GM18498 (cell line): ENCODE measurements around the gene JMJD1C.
"Not testable (repeated sequence)": the region's sequence is repeated elsewhere in the genome, so short reads cannot be mapped to it uniquely, and the experiment has no call there.

Experiments used
- ATAC-seq: cut with Tn5 transposase; IDR thresholded peaks from one replicate; pipeline ENCODE4 v1.9.1; 2021; ENCODE audit warnings: mild to moderate bottlenecking, moderate library complexity; ENCODE audit not compliant: unreplicated experiment

JMJD1C gene

GRCh38 chr10:63173468-63174232 is 292.1 kb downstream of the JMJD1C start:
- peak; percentile 99 for ATAC-seq

GRCh38 chr10:63171926-63172325 is 293.9 kb downstream of the JMJD1C start:
- ATAC-seq: no peak

GRCh38 chr10:63171255-63171855 is 294.4 kb downstream of the JMJD1C start:
- ATAC-seq: no peak

GRCh38 chr10:63169624-63170023 is 296.2 kb downstream of the JMJD1C start:
- ATAC-seq: no peak

GRCh38 chr10:63168821-63169462 is 296.8 kb downstream of the JMJD1C start:
- ATAC-seq: no peak

GRCh38 chr10:63166742-63167258 is 299.0 kb downstream of the JMJD1C start:
- peak; percentile 66 for ATAC-seq

GRCh38 chr10:63165249-63165648 is 300.5 kb downstream of the JMJD1C start:
- ATAC-seq: no peak

GRCh38 chr10:63164166-63164623 is 301.6 kb downstream of the JMJD1C start:
- ATAC-seq: no peak

- no peak for ATAC-seq
Measured at GRCh38 chr10:63161592-63161991, 304.2 kb downstream of the JMJD1C start.

- peak; percentile 80 for ATAC-seq
Measured at GRCh38 chr10:63157845-63158624, 307.7 kb downstream of the JMJD1C start.

GRCh38 chr10:63156236-63156635 is 309.5 kb downstream of the JMJD1C start:
- ATAC-seq: no peak

GRCh38 chr10:63155388-63156020 is 310.3 kb downstream of the JMJD1C start:
- no peak for ATAC-seq

GRCh38 chr10:63154546-63155387 is 311.0 kb downstream of the JMJD1C start:
- no peak for ATAC-seq

- ATAC-seq: not testable (repeated sequence)
Measured at GRCh38 chr10:63153868-63154545, 311.8 kb downstream of the JMJD1C start.

- ATAC-seq: no peak
Measured at GRCh38 chr10:63150745-63151144, 315.0 kb downstream of the JMJD1C start.

- no peak for ATAC-seq
Measured at GRCh38 chr10:63146503-63146902, 319.3 kb downstream of the JMJD1C start.

GRCh38 chr10:63145782-63146181 is 320.0 kb downstream of the JMJD1C start:
- ATAC-seq: no peak

- no peak for ATAC-seq
Measured at GRCh38 chr10:63143987-63144386, 321.8 kb downstream of the JMJD1C start.

- no peak for ATAC-seq
Measured at GRCh38 chr10:63142136-63142535, 323.6 kb downstream of the JMJD1C start.
